Ascending aorta (tissue), 2 donors: ENCODE data around the gene CDX1. TPM values are rescaled to one million over a fixed set of nuclear protein-coding genes. Genes with fewer than 3 reads are reported as not detected.

ENCODE experiments used
- DNase-seq, 2 donors: peaks; one replicate each; pipeline ENCODE4 v3.0.0-alpha.2; 2019; ENCODE audit warnings: low spot score in 2 of 2
- H3K27ac ChIP-seq, 2 donors: fragments of 200-600 bp; sonication (generic); one replicate each; pipeline ENCODE4 v1.5.1; 2016 to 2017; ENCODE audit warnings: mild to moderate bottlenecking in 1 of 2
- H3K27me3 ChIP-seq: fragments of 200-600 bp; sonication (generic); one replicate; pipeline ENCODE4 v1.5.1; 2017
- H3K36me3 ChIP-seq, 2 donors: fragments of 200-600 bp; sonication (generic); one replicate each; pipeline ENCODE4 v1.5.1; 2016
- H3K4me1 ChIP-seq, 2 donors: fragments of 200-600 bp; sonication (generic); one replicate each; pipeline ENCODE4 v1.5.1; 2016 to 2017; ENCODE audit warnings: mild to moderate bottlenecking in 1 of 2
- H3K4me3 ChIP-seq, 2 donors: fragments of 200-600 bp; sonication (generic); one replicate each; pipeline ENCODE4 v1.5.1; 2016 to 2017; ENCODE audit warnings: mild to moderate bottlenecking in 1 of 2
- H3K9me3 ChIP-seq, 2 donors: fragments of 200-600 bp; sonication (generic); one replicate each; pipeline ENCODE4 v1.5.1; 2016
- intact Hi-C: fragments of 100-400 bp; cut with DNase I; formaldehyde crosslinking; loops from one replicate; pipeline ENCODE4 v1.15.1; 2023
- total RNA-seq: library from RNA; depleted of rRNA; stranded (reverse); fragments of >200 nt; gene quantifications from one replicate; pipeline ENCODE4 v1.1.0, GENCODE V29; 2016
- TF ChIP-seq, protein P1 (sequence below), 3 experiments: fragments of 200-600 bp in 2 of 3; fragments of 450-650 bp in 1 of 3; sonication (generic) in 2 of 3; IDR thresholded peaks; one replicate each; pipeline ENCODE4 v1.5.1; 2016 to 2019; ENCODE audit warnings: antibody characterized with exemption in 3 of 3, mild to moderate bottlenecking in 1 of 3, moderate library complexity in 1 of 3

The CDX1 gene
- total RNA-seq, 1 donor from 2014 or later = not detected

GRCh38 chr5:150173161-150173560 lies 6.6 kb downstream of the CDX1 start:
- intact Hi-C loops = no loop called here
- DNase-seq = no peak
- H3K36me3 ChIP-seq = no peaks in the 10 kb centered on the region
- TF ChIP-seq, protein P1, sequence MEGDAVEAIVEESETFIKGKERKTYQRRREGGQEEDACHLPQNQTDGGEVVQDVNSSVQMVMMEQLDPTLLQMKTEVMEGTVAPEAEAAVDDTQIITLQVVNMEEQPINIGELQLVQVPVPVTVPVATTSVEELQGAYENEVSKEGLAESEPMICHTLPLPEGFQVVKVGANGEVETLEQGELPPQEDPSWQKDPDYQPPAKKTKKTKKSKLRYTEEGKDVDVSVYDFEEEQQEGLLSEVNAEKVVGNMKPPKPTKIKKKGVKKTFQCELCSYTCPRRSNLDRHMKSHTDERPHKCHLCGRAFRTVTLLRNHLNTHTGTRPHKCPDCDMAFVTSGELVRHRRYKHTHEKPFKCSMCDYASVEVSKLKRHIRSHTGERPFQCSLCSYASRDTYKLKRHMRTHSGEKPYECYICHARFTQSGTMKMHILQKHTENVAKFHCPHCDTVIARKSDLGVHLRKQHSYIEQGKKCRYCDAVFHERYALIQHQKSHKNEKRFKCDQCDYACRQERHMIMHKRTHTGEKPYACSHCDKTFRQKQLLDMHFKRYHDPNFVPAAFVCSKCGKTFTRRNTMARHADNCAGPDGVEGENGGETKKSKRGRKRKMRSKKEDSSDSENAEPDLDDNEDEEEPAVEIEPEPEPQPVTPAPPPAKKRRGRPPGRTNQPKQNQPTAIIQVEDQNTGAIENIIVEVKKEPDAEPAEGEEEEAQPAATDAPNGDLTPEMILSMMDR (IDR thresholded peaks at IDR 0.05) = no peak
- H3K9me3 ChIP-seq = no peaks in the 10 kb centered on the region
- no peak overlapping the region for H3K27ac ChIP-seq
- no peak overlapping the region for H3K4me3 ChIP-seq
- H3K4me1 ChIP-seq = peaks cover 5 to 22% of the 10 kb centered on the region in 2 donors
- H3K27me3 ChIP-seq = no peaks in the 10 kb centered on the region

- no peak overlapping the region for H3K4me3 ChIP-seq
- H3K9me3 ChIP-seq = no peaks in the 10 kb centered on the region
- DNase-seq = no peak
- no peaks in the 10 kb centered on the region for H3K36me3 ChIP-seq
- no peaks in the 10 kb centered on the region for H3K27me3 ChIP-seq
- H3K27ac ChIP-seq = no peak overlapping the region
- TF ChIP-seq, protein P1 (IDR thresholded peaks at IDR 0.05) = no peak
- peaks cover 5 to 23% of the 10 kb centered on the region in 2 donors for H3K4me1 ChIP-seq
- intact Hi-C loops = no loop called here
These were observed 7.7 kb downstream of the CDX1 start for GRCh38 chr5:150174285-150174684.

GRCh38 chr5:150175076-150175475 lies 8.5 kb downstream of the CDX1 start:
- H3K4me1 ChIP-seq = peaks cover 11 to 31% of the 10 kb centered on the region in 2 donors
- no peak overlapping the region for H3K4me3 ChIP-seq
- TF ChIP-seq, protein P1 (IDR thresholded peaks at IDR 0.05) = no peak
- intact Hi-C loops = loop anchor here (5.0 kb wide), 1 partner anchor 37 kb away; no protein-coding TSS in a partner anchor
- no peaks in the 10 kb centered on the region for H3K27me3 ChIP-seq
- no peak for DNase-seq
- H3K9me3 ChIP-seq = no peaks in the 10 kb centered on the region
- peak overlapping the region in 1 of 2 donors; percentile 95 for H3K27ac ChIP-seq
- H3K36me3 ChIP-seq = no peaks in the 10 kb centered on the region

DNA sequence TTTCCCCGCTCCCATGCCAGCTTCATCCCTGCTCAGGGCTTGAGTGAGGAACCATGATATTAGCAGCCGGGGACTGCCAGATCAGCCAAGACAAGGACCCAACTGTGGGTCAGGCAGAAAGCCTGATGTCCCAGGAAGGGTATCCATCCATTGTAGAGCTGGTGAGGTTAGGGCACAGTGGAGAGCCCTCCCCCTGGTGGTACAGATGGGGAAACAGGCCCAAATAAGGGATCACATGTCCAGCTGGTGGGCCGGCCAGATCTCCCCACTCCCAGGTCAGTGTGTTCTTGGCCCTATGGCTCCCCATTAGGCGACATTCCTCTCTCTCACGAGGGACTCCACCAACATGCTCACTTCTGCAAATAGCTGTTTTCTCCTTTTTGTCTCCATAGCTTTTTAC lies 9.0 kb downstream of the CDX1 start:
- Histone ChIP-seq H3K27me3 (no peaks in the 10 kb centered on the region), H3K27ac (peak overlapping the region in 1 of 2 donors; percentile 95), H3K4me3 (no peak overlapping the region), H3K36me3 (no peaks in the 10 kb centered on the region), H3K4me1 (peaks cover 11 to 35% of the 10 kb centered on the region in 2 donors), H3K9me3 (no peaks in the 10 kb centered on the region)
- TF ChIP-seq, protein P1 (IDR thresholded peaks at IDR 0.05) = peak in 2 of 3 experiments; percentile 16 to 50
- no peak for DNase-seq
- intact Hi-C loops = loop anchor here (5.0 kb wide), 1 partner anchor 37 kb away; no protein-coding TSS in a partner anchor

DNA sequence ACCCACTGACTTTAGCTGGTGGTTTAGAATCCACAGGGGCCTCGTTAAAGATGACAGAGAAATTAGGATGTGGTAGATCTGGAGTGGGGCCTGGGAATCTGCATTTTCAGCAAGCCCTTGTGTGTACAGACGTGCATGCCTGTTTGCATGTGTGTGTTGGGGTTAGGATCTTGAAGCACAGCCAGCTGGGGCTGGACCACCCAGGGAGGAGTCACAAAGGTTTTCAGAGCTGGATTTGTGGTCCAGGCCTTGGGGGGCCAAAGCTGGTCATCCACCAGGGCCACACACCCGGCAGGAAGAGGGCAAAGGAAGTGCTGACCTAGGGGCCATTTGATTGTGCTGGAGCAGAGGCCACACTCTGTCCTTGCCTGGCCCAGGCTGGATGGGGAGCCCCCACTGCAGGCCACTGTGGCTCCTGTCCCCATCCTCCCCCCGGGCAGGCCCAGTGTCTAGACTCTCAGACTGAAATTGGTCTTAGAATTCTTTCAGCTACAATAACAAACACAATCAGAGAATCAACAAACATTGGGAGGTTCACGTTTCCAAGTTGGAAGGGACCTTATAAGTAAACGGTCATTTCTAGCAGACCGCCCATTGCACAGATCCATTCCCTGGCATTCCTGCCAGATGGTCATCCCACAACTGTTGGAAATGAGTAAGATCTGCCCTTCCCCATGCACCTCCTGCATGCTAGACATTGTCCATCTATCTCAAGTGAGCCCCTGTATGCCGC lies 10.3 kb downstream of the CDX1 start:
- H3K27ac ChIP-seq = peak overlapping the region; percentile 95 to 96
- H3K27me3 ChIP-seq = no peaks in the 10 kb centered on the region
- DNase-seq = no peak
- no peak overlapping the region for H3K4me3 ChIP-seq
- H3K9me3 ChIP-seq = no peaks in the 10 kb centered on the region
- H3K36me3 ChIP-seq = no peaks in the 10 kb centered on the region
- intact Hi-C loops = loop anchor here (2.0 to 5.0 kb wide), 2 partner anchors 16 to 35 kb away; no protein-coding TSS in a partner anchor
- TF ChIP-seq, protein P1 (IDR thresholded peaks at IDR 0.05) = no peak
- peaks cover 17 to 48% of the 10 kb centered on the region in 2 donors for H3K4me1 ChIP-seq
